IPS-20b (cell line): Measurements from ENCODE around the gene CEBPB.
"Not testable (repeated sequence)": the region's sequence is repeated elsewhere in the genome, so short reads cannot be mapped to it uniquely, and the experiment has no call there.

Source experiments
- H3K27ac ChIP-seq: one replicate; pipeline ENCODE4 v1.5.1; 2013; ENCODE audit warnings: low read length
- H3K27me3 ChIP-seq: 2 replicates; pipeline ENCODE4 v1.6.1; 2013; ENCODE audit warnings: mild to moderate bottlenecking, low read length, inconsistent platforms; ENCODE audit not compliant: insufficient read depth
- H3K36me3 ChIP-seq: 2 replicates; pipeline ENCODE4 v1.6.1; 2013; ENCODE audit warnings: low read depth, mild to moderate bottlenecking, inconsistent platforms, low read length, moderate library complexity; ENCODE audit not compliant: insufficient read depth
- H3K4me1 ChIP-seq: 2 replicates; pipeline ENCODE4 v1.6.1; 2013; ENCODE audit warnings: mild to moderate bottlenecking, control low read depth, inconsistent platforms, low read length, moderate library complexity; ENCODE audit not compliant: insufficient read depth
- H3K4me3 ChIP-seq: 2 replicates; pipeline ENCODE4 v1.5.1; 2013; ENCODE audit warnings: mild to moderate bottlenecking, low read length, inconsistent platforms
- H3K9ac ChIP-seq: 2 replicates; pipeline ENCODE4 v1.6.1; 2013; ENCODE audit warnings: low read depth, mild to moderate bottlenecking, inconsistent platforms, low read length, moderate library complexity
- H3K9me3 ChIP-seq: 2 replicates; pipeline ENCODE4 v1.6.1; 2013; ENCODE audit warnings: mild to moderate bottlenecking, low read depth, low read length, inconsistent platforms; ENCODE audit not compliant: insufficient read depth

The CEBPB gene

GRCh38 chr20:50195524-50196120 lies 5.0 kb downstream of the CEBPB start:
- Histone ChIP-seq H3K4me1 (peaks cover 6% of the 10 kb centered on the region), H3K27ac (no peak overlapping the region), H3K9ac (no peak overlapping the region), H3K36me3 (no peaks in the 10 kb centered on the region), H3K9me3 (0 out of 2 replicates have a peak, but pooled peaks cover 6% of the 10 kb centered on the region), H3K27me3 (no peaks in the 10 kb centered on the region), H3K4me3 (no peak overlapping the region)

GRCh38 chr20:50196248-50196647 lies 5.6 kb downstream of the CEBPB start:
- no peak overlapping the region for H3K9ac ChIP-seq
- H3K27ac ChIP-seq: no peak overlapping the region

DNA sequence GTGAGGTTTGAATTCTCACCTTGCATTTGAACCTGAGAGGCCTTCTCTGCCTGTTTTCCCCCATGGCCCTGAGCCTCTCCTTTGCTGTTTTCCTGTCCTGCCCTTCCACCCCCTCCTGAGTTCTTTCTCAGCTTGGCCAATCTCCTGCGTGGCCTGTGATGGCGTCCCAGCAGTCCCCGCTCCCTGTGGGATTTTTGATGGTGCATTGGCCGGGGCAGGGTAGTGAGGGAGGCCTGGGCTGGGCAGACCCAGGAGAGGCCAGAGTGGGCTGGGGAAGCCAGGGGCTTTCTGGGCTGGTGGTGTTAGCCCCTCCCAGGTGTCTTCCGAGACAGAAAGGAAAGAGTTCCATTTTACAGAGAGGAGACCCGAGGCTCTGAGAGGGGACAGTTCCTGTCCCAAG lies 6.3 kb downstream of the CEBPB start:
- 0 out of 2 replicates have a peak, but pooled peaks cover 6% of the 10 kb centered on the region for H3K9me3 ChIP-seq
- no peaks in the 10 kb centered on the region for H3K27me3 ChIP-seq
- no peak overlapping the region for H3K4me3 ChIP-seq
- peaks cover 6% of the 10 kb centered on the region for H3K4me1 ChIP-seq
- no peak overlapping the region for H3K9ac ChIP-seq
- H3K36me3 ChIP-seq: no peaks in the 10 kb centered on the region
- no peak overlapping the region for H3K27ac ChIP-seq

More at GRCh38 chr20:50196248-50196647, 5.6 kb downstream of the CEBPB start:
- no peaks in the 10 kb centered on the region for H3K36me3 ChIP-seq
- no peaks in the 10 kb centered on the region for H3K27me3 ChIP-seq
- no peak overlapping the region for H3K4me3 ChIP-seq
- peaks cover 6% of the 10 kb centered on the region for H3K4me1 ChIP-seq
- 0 out of 2 replicates have a peak, but pooled peaks cover 6% of the 10 kb centered on the region for H3K9me3 ChIP-seq

DNA sequence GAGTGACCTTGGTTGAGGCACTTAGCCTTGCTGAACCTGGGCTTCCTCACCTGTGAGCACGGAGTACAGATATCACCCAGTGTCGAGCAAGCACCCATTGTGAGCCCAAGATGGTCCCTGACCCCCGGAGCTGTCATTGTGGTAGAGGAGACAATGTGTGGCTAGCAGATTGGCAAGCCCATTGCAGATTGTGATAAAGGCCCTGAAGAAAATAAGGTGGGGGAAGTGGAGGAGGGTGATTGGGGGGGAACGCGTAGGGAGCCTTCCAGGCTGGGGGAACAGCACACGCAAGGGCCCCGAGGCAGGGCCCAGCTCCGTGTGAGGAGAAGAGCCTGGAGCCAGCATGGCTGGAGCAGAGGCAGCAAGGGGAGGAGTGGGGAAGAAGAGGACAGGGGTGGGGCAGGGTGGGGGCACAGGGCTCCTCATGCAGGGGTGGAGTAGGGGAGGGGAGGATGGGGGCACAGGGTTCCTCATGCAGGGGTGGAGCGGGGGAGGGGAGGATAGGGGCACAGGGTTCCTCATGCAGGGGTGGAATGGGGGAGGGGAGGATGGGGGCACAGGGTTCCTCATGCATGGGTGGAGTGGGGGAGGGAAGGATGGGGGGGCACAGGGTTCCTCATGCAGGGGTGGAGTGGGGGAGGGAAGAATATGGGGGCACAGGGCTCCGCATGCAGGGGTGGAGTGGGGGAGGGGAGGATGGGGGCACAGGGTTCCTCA lies 7.0 kb downstream of the CEBPB start:
- Histone ChIP-seq H3K36me3 (no peaks in the 10 kb centered on the region), H3K9ac (no peak overlapping the region), H3K27ac (no peak overlapping the region), H3K4me3 (no peak overlapping the region), H3K27me3 (no peaks in the 10 kb centered on the region), H3K4me1 (peaks cover 6% of the 10 kb centered on the region), H3K9me3 (0 out of 2 replicates have a peak, but pooled peaks cover 6% of the 10 kb centered on the region)

DNA sequence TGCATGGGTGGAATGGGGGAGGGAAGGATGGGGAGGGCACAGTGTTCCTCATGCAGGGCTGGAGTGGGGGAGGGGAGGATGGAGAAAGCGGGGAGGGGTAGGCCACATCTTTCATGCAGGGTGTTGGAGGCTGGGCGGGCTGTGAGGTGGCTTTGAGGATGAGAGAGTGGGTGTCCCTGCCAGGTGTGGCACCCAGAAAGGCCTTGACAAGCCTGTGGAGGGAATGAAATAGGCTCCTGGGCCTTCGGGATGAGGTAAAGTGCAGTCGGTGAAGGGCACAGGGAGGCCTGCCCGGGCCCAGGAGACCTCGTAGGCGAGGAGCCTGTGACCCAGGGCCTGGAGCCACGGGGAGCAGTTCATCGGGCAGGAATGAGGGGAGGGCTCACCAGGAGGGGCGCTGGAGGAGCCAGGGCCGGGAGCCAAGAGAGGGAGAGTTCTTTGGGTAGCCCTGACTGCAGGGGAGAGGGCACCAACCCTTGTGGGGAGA lies 7.6 kb downstream of the CEBPB start:
- no peaks in the 10 kb centered on the region for H3K27me3 ChIP-seq

DNA sequence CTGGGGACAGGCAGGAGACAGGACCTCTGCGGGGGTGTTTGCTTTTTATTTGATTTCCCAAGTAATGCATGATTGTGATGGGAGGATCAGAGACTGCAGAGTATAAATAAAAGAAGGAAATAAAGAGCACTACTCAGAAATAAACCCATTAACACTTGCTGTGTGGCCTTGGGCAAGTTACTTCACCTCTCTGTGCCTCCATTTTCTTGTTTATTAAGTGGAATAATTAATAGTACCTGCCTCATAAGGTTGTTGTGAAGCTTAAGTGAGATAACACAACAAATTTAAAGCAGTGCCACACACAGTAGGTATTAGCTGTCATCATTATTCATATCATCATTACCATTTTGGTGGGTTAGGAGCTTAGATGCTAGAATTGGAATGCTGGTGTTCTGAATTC lies 8.1 kb downstream of the CEBPB start:
- Histone ChIP-seq H3K36me3 (no peaks in the 10 kb centered on the region), H3K9me3 (peaks cover 8% of the 10 kb centered on the region; the same call in 1 of the 2 replicates), H3K9ac (no peak overlapping the region), H3K27me3 (no peaks in the 10 kb centered on the region), H3K4me1 (peaks cover under 1% of the 10 kb centered on the region; the same call in 1 of the 2 replicates), H3K4me3 (no peak overlapping the region), H3K27ac (no peak overlapping the region)

More for the DNA sequence above, 7.6 kb downstream of the CEBPB start:
- Histone ChIP-seq H3K4me3 (no peak overlapping the region), H3K27ac (no peak overlapping the region), H3K9ac (no peak overlapping the region), H3K36me3 (no peaks in the 10 kb centered on the region), H3K4me1 (peaks cover 5% of the 10 kb centered on the region), H3K9me3 (0 out of 2 replicates have a peak, but pooled peaks cover 6% of the 10 kb centered on the region)

- Histone ChIP-seq H3K4me1 (no peaks in the 10 kb centered on the region; the same call in 1 of the 2 replicates), H3K36me3 (no peaks in the 10 kb centered on the region), H3K9me3 (peaks cover 12% of the 10 kb centered on the region; the same call in 1 of the 2 replicates), H3K27ac (no peak overlapping the region), H3K4me3 (no peak overlapping the region), H3K27me3 (no peaks in the 10 kb centered on the region), H3K9ac (no peak overlapping the region; the same call in 1 of the 2 replicates)
Measured at GRCh38 chr20:50199703-50200102, 9.1 kb downstream of the CEBPB start.

DNA sequence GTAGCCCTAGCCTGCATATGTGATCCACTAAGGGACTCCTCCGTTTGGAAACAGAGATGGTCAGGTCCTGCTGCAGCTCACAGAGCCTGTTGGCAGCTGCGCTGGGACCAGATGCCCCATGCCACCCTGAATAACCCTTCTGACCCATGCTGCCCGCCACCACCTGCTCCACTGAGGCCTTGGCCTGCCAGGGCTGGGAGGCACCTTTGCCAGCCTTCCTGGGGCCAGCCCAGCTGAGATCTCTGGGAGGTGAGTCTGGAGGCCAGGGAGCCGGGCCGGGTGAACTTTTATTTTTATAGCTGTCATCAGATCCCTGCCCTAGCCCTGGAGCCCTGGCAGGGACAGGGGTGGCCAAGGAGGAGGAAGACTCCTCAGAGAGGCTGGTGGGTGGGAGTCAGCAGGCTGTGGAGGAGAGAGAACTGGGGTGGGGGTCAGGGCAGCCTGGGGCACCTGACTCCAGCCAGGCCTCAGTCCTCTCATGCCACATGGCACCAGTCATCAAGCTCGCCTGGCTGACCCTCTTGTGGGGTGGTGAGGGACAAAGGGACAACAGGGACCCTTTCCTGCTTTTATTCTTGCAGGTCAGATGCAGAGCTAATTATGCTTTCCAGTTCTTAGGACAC lies 10.0 kb downstream of the CEBPB start:
- H3K36me3 ChIP-seq: no peaks in the 10 kb centered on the region
- no peaks in the 10 kb centered on the region for H3K27me3 ChIP-seq
- no peaks in the 10 kb centered on the region for H3K4me1 ChIP-seq
- H3K4me3 ChIP-seq: no peak overlapping the region
- peaks cover 12% of the 10 kb centered on the region; the same call in 1 of the 2 replicates for H3K9me3 ChIP-seq
- no peak overlapping the region for H3K27ac ChIP-seq
- H3K9ac ChIP-seq: peak overlapping the region; percentile 47; the same call in 1 of the 2 replicates

DNA sequence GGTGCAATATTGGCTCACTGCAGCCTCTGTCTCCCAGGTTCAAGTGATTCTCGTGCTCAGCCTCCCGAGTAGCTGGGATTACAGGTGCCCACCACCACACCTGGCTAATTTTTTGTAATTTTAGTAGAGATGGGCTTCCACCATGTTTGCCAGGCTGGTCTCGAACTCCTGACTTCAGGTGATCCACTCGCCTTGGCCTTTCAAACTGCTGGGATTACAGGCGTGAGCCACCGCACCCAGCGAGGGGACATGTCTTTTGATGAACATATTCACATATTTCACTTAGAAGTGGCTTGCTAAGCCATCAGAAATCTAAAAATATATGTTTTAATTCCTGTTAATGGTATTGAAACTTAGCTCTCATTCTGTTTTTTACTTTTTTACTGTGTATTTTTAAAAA lies 11.1 kb downstream of the CEBPB start:
- not testable (repeated sequence) for H3K4me3 ChIP-seq, H3K27me3 ChIP-seq, H3K36me3 ChIP-seq, H3K4me1 ChIP-seq, H3K9ac ChIP-seq, H3K27ac ChIP-seq
- H3K9me3 ChIP-seq: peaks cover 12% of the 10 kb centered on the region; the same call in 1 of the 2 replicates

GRCh38 chr20:50202677-50203076 lies 12.0 kb downstream of the CEBPB start:
- Histone ChIP-seq H3K9me3 (peaks cover 12% of the 10 kb centered on the region; the same call in 1 of the 2 replicates), H3K4me1 (no peaks in the 10 kb centered on the region), H3K36me3 (no peaks in the 10 kb centered on the region), H3K9ac (no peak overlapping the region), H3K27ac (no peak overlapping the region), H3K4me3 (no peak overlapping the region), H3K27me3 (no peaks in the 10 kb centered on the region)

- Histone ChIP-seq H3K27me3 (no peaks in the 10 kb centered on the region), H3K9ac (no peak overlapping the region), H3K36me3 (no peaks in the 10 kb centered on the region), H3K4me3 (no peak overlapping the region), H3K4me1 (no peaks in the 10 kb centered on the region), H3K9me3 (peaks cover 12% of the 10 kb centered on the region; the same call in 1 of the 2 replicates), H3K27ac (no peak overlapping the region)
Measured at GRCh38 chr20:50203951-50204937, 13.6 kb downstream of the CEBPB start.
